Measurements from ENCODE around the gene CTCFL.

DNA sequence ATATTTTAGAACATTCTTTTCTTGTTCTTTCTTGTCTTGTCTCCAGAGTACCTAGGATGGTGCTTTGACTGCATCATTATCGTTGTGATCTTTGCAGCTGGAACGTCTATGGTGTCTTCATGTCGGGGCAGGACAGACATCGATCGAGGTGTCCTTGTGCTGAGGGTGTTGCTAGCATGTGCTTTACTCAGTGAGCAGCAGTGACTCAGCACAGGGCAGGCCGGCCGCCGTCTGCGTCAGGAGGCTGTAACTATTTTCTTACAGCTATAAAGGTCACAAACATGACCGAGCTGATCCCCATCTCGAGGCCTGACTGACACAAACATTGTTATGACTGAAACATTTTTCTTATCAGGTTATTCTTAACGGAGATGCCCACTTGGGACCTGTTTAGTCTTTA lies 14.9 kb upstream of the CTCFL start:
- TF ChIP-seq, protein P1, sequence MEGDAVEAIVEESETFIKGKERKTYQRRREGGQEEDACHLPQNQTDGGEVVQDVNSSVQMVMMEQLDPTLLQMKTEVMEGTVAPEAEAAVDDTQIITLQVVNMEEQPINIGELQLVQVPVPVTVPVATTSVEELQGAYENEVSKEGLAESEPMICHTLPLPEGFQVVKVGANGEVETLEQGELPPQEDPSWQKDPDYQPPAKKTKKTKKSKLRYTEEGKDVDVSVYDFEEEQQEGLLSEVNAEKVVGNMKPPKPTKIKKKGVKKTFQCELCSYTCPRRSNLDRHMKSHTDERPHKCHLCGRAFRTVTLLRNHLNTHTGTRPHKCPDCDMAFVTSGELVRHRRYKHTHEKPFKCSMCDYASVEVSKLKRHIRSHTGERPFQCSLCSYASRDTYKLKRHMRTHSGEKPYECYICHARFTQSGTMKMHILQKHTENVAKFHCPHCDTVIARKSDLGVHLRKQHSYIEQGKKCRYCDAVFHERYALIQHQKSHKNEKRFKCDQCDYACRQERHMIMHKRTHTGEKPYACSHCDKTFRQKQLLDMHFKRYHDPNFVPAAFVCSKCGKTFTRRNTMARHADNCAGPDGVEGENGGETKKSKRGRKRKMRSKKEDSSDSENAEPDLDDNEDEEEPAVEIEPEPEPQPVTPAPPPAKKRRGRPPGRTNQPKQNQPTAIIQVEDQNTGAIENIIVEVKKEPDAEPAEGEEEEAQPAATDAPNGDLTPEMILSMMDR (IDR thresholded peaks at IDR 0.05) = no peak
- TF ChIP-seq EP300 (IDR thresholded peaks at IDR 0.05) (no peak), POLR2A (IDR thresholded peaks at IDR 0.05) (no peak)
